Adrenal gland (tissue), 19 donors: ENCODE measurements around the gene ZDHHC17. TPM values are rescaled to one million over a fixed set of nuclear protein-coding genes. Genes with fewer than 3 reads are reported as not detected.

Experiments used
- DNase-seq, 7 donors: peaks; one replicate each; pipeline ENCODE4 v3.0.0-alpha.2; 2019 to 2020
- H3K27ac ChIP-seq, 5 donors: fragments of 200-600 bp; sonication (generic) in 4 of 5; 1 replicate in 3 of 5; 2 replicates in 2 of 5; pipeline versions ENCODE4 v1.5.1 to v1.8.0; 2016 to 2020; ENCODE audit warnings: mild to moderate bottlenecking in 1 of 5
- H3K27me3 ChIP-seq: fragments of 200-600 bp; 2 replicates; pipeline ENCODE4 v1.8.0; 2021
- H3K36me3 ChIP-seq, 2 donors: fragments of 200-600 bp; replicated peaks in 1 of 2; 1 replicate in 1 of 2; 2 replicates in 1 of 2; pipeline versions ENCODE4 v1.5.1 to v1.8.0; 2018 to 2022
- H3K4me1 ChIP-seq, 2 donors: fragments of 200-600 bp; replicated peaks in 1 of 2; 1 replicate in 1 of 2; 2 replicates in 1 of 2; pipeline versions ENCODE4 v1.5.1 to v1.8.0; 2018 to 2021
- H3K4me3 ChIP-seq, 4 donors: fragments of 200-600 bp; sonication (generic) in 3 of 4; one replicate each; pipeline ENCODE4 v1.5.1; 2016 to 2018
- H3K9me3 ChIP-seq, 3 donors: fragments of 200-600 bp; sonication (generic) in 1 of 3; replicated peaks in 1 of 3; 1 replicate in 2 of 3; 2 replicates in 1 of 3; pipeline versions ENCODE4 v1.5.1 to v1.8.0; 2016 to 2021
- CTCF ChIP-seq, 6 experiments: fragments of 450-650 bp in 4 of 6; fragments of 200-600 bp in 2 of 6; sonication (generic) in 1 of 6; IDR thresholded peaks; 1 replicate in 5 of 6; 2 replicates in 1 of 6; pipeline versions ENCODE4 v1.5.1 to v1.8.0; 2016 to 2021; ENCODE audit warnings: antibody characterized with exemption in 6 of 6, mild to moderate bottlenecking in 2 of 6, moderate library complexity in 1 of 6
- POLR2A ChIP-seq, 2 donors: fragments of 450-650 bp; IDR thresholded peaks; one replicate each; pipeline ENCODE4 v1.6.1; 2017; ENCODE audit warnings: antibody characterized with exemption in 2 of 2, mild to moderate bottlenecking in 2 of 2, moderate library complexity in 1 of 2
- WGBS, 4 donors: extraction: QIAGEN DNeasy Blood & Tissue Kit in 2 of 4; methylation state at CpG; one replicate each; pipeline versions ENCODE4 v1.1.5 to v1.1.7; 2013 to 2017; 5-methylcytosine and 5-hydroxymethylcytosine counted together
- intact Hi-C, 2 donors: fragments of 100-400 bp; cut with DNase I; formaldehyde crosslinking; loops; one replicate each; pipeline versions ENCODE4 v1.14.1 to v1.15.0; 2022 to 2023
- long read RNA-seq, 10 donors: library from polyadenylated mRNA in 3 of 10; unstranded in 2 of 10; stranded (forward) in 1 of 10; transcript quantifications; one replicate each; pipeline ENCODE4 v2.0.0 and lab custom pipeline, GENCODE V29; 2021 to 2026
- polyA plus RNA-seq, 3 donors: library from polyadenylated mRNA; stranded (reverse); fragments of 200-250 nt in 2 of 3; fragments of 350-450 nt in 1 of 3; fragmentation: Illumina TruSeq in 1 of 3; extraction: RNeasy Lipid Tissue Mini Kit (QIAGEN cat#74804) in 1 of 3; gene quantifications; one replicate each; pipeline ENCODE4 v1.2.3, GENCODE V29; 2013 to 2014
- total RNA-seq, 9 donors: library from RNA; depleted of rRNA in 4 of 9; stranded (reverse); fragments of >200 nt in 4 of 9; fragments of 120-200 nt in 1 of 9; fragmentation: NEBNext Ultra II Directional in 1 of 9; extraction: Animal tissue kit (Norgen Biotek cat#: 25700) in 1 of 9; gene quantifications; one replicate each; pipeline versions ENCODE4 v1.1.0 to v1.2.4, GENCODE V29; 2013 to 2023
- donor health status: healthy with polysubstance abuse.
- donor health status: Bipolar disorder and iron deficiency.
- donor health status: DM: yes; HTN: yes; CAD: no.
- donor health status: DM: no; HTN: no; CAD: no.
- donor health status: DM: no; HTN: no; CAD: no.
- donor health status: DM: yes; HTN: yes; CAD: no.

ZDHHC17 gene
- total RNA-seq (100 to 1,000 TPM in 2 of 9 donors, 10 to 100 TPM in 7; 22.3 to 102 (median 35.4) TPM), polyA plus RNA-seq (10 to 100 TPM; 17.7 to 25.7 (median 24.1) TPM)
- long read RNA-seq, donor 1, full-length matches to known transcripts: 6 of 6 reads
- long read RNA-seq, donor 1, partial matches to known transcripts: 0 of 6 reads
- long read RNA-seq, donor 1, other reads (novel, unspliced or antisense): 0 of 6 reads
- long read RNA-seq, donor 2, full-length matches to known transcripts: 3 of 18 reads
- long read RNA-seq, donor 2, partial matches to known transcripts: 15 of 18 reads
- long read RNA-seq, donor 2, other reads (novel, unspliced or antisense): 0 of 18 reads
- long read RNA-seq, donor 3, full-length matches to known transcripts: 3 of 3 reads
- long read RNA-seq, donor 3, partial matches to known transcripts: 0 of 3 reads
- long read RNA-seq, donor 3, other reads (novel, unspliced or antisense): 0 of 3 reads
- long read RNA-seq, donor 4, full-length matches to known transcripts: 1 of 3 reads
- long read RNA-seq, donor 4, partial matches to known transcripts: 1 of 3 reads
- long read RNA-seq, donor 4, other reads (novel, unspliced or antisense): 1 of 3 reads
- long read RNA-seq, donor 5, full-length matches to known transcripts: 11 of 19 reads
- long read RNA-seq, donor 5, partial matches to known transcripts: 2 of 19 reads
- long read RNA-seq, donor 5, other reads (novel, unspliced or antisense): 6 of 19 reads
- long read RNA-seq, donor 6, full-length matches to known transcripts: 1 of 6 reads
- long read RNA-seq, donor 6, partial matches to known transcripts: 2 of 6 reads
- long read RNA-seq, donor 6, other reads (novel, unspliced or antisense): 3 of 6 reads
- long read RNA-seq, donor 7: 0 reads
- long read RNA-seq, donor 8, partial matches to known transcripts: 0 of 2 reads
- long read RNA-seq, donor 8, other reads (novel, unspliced or antisense): 0 of 2 reads
- long read RNA-seq, donor 9, full-length matches to known transcripts: 3 of 3 reads
- long read RNA-seq, donor 9, partial matches to known transcripts: 0 of 3 reads
- long read RNA-seq, donor 9, other reads (novel, unspliced or antisense): 0 of 3 reads
- long read RNA-seq, donor 10: 0 reads

GRCh38 chr12:76763746-76764675 lies at the start of gene ZDHHC17:
Gene ZDHHC17, plus strand, starts transcription at chr12:76764115. Its CDS starts 122 bp downstream, at chr12:76764237.
- no peaks in the 10 kb centered on the region for H3K9me3 ChIP-seq

GRCh38 chr12:76714415-76714814 lies 49.5 kb upstream of the ZDHHC17 start:
- no peaks in the 10 kb centered on the region for H3K27me3 ChIP-seq
- WGBS, 4 donors: 89 to 100% (median 92%) methylated on average over 1 of the region's 1 CpG
- H3K4me1 ChIP-seq: no peaks in the 10 kb centered on the region
- no peaks in the 10 kb centered on the region for H3K9me3 ChIP-seq
- DNase-seq: no peak
- TF ChIP-seq CTCF (IDR thresholded peaks at IDR 0.05) (no peak), POLR2A (IDR thresholded peaks at IDR 0.05) (no peak)
- no peaks in the 10 kb centered on the region for H3K36me3 ChIP-seq
- no peak overlapping the region for H3K27ac ChIP-seq
- H3K4me3 ChIP-seq: no peak overlapping the region
- intact Hi-C loops: no loop called here

More at GRCh38 chr12:76763746-76764675, at the start of gene ZDHHC17:
- Histone ChIP-seq H3K36me3 (no peaks in the 10 kb centered on the region), H3K4me3 (peak within 1 kb of the TSS; percentile 60 to 97 (median 90)), H3K4me1 (peaks cover 10 to 40% of the 10 kb centered on the region in 2 donors), H3K27me3 (no peaks in the 10 kb centered on the region), H3K27ac (peak within 1 kb of the TSS; percentile 92 to 99 (median 98))
- 0 to 1% (median 1%) methylated on average over 26 to 93 of the region's 93 CpGs for WGBS, 4 donors
- TF ChIP-seq POLR2A (IDR thresholded peaks at IDR 0.05): peak; percentile 41 to 85
- peak in 1 of 6 experiments; percentile 27 for TF ChIP-seq CTCF (IDR thresholded peaks at IDR 0.05)
- DNase-seq: peak; percentile 92 to 95 (median 93)
- intact Hi-C loops: no loop called here

- no peak for TF ChIP-seq CTCF (IDR thresholded peaks at IDR 0.05)
- no peak for TF ChIP-seq POLR2A (IDR thresholded peaks at IDR 0.05)
- intact Hi-C loops: no loop called here
These were observed 49.1 kb upstream of the ZDHHC17 start for GRCh38 chr12:76714861-76715260.

More at GRCh38 chr12:76714861-76715260, 49.1 kb upstream of the ZDHHC17 start:
- H3K27me3 ChIP-seq: no peaks in the 10 kb centered on the region
- no peaks in the 10 kb centered on the region for H3K36me3 ChIP-seq
- no peak for DNase-seq
- H3K4me1 ChIP-seq: no peaks in the 10 kb centered on the region
- H3K9me3 ChIP-seq: no peaks in the 10 kb centered on the region
- H3K4me3 ChIP-seq: no peak overlapping the region
- H3K27ac ChIP-seq: no peak overlapping the region
- 77 to 84% (median 83%) methylated on average over 3 of the region's 3 CpGs for WGBS, 4 donors
